HCT116 (cell line): Measurements from ENCODE around the gene FBP1.

ENCODE experiments used
- REST ChIP-seq: IDR thresholded peaks from 2 replicates; pipeline ENCODE4 v1.6.1; 2012; ENCODE audit warnings: low read depth
- TF ChIP-seq, protein P1 (sequence below): IDR thresholded peaks from 2 replicates; pipeline ENCODE4 v1.6.1; 2012
- TF ChIP-seq, protein P2 (sequence below), 3 experiments: fragments of 200-600 bp in 1 of 3; sonication (generic) in 1 of 3; IDR thresholded peaks in 2 of 3; conservative IDR thresholded peaks in 1 of 3; 2 replicates each; pipeline ENCODE4 v1.5.1; 2012 to 2017; ENCODE audit warnings: low read depth in 2 of 3, low read length in 2 of 3, antibody characterized with exemption in 1 of 3, borderline replicate concordance in 1 of 3, control low read depth in 1 of 3, mild to moderate bottlenecking in 1 of 3, mixed read lengths in 1 of 3, mixed run types in 1 of 3, moderate library complexity in 1 of 3; ENCODE audit not compliant: insufficient read depth in 1 of 3

DNA sequence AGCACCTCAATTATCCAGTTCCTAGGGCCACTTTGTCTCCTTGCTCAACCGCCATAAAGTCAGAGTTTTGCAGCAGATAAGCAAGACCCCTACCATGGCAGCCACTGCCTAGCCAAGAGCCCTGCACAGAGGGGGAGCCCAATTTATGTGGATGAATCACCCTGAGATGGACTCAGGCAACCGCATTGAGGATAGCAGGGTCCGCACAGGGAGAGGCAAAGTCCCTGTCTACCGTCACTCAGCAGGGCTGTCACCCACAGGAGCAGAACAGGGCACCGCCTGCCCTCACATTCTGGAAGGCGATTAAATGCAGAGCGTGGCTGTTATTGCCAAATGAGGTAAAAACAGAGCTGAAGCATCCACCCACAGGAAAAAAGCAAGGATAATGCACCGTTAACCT is 47.4 kb downstream of the FBP1 start:
- TF ChIP-seq, protein P1, sequence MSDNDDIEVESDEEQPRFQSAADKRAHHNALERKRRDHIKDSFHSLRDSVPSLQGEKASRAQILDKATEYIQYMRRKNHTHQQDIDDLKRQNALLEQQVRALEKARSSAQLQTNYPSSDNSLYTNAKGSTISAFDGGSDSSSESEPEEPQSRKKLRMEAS: no peak
- TF ChIP-seq REST: no peak
- TF ChIP-seq, protein P2, sequence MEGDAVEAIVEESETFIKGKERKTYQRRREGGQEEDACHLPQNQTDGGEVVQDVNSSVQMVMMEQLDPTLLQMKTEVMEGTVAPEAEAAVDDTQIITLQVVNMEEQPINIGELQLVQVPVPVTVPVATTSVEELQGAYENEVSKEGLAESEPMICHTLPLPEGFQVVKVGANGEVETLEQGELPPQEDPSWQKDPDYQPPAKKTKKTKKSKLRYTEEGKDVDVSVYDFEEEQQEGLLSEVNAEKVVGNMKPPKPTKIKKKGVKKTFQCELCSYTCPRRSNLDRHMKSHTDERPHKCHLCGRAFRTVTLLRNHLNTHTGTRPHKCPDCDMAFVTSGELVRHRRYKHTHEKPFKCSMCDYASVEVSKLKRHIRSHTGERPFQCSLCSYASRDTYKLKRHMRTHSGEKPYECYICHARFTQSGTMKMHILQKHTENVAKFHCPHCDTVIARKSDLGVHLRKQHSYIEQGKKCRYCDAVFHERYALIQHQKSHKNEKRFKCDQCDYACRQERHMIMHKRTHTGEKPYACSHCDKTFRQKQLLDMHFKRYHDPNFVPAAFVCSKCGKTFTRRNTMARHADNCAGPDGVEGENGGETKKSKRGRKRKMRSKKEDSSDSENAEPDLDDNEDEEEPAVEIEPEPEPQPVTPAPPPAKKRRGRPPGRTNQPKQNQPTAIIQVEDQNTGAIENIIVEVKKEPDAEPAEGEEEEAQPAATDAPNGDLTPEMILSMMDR (IDR thresholded peaks at IDR 0.05 in 2 of 3, conservative IDR thresholded peaks at IDR 0.05 in 1 of 3; ENCODE audit: borderline replicate concordance in 1 of 3, insufficient read depth in 1 of 3, low read depth in 2 of 3, low read length in 2 of 3): no peak
